ENCODE data around the gene NDST1. TPM values are rescaled to one million over a fixed set of nuclear protein-coding genes. Genes with fewer than 3 reads are reported as not detected.

The NDST1 gene
- total RNA-seq, 4 donors from 2014 or later: 10.9 to 86.0 (median 42.5) TPM

GRCh38 chr5:150588596-150588890 lies 80.6 kb downstream of the NDST1 start:
- DNase-seq: no peak
- Histone ChIP-seq H3K36me3 (no peaks in the 10 kb centered on the region), H3K27ac (no peak overlapping the region), H3K4me1 (peaks cover 0 to 12% of the 10 kb centered on the region in 2 donors), H3K4me3 (no peak overlapping the region), H3K27me3 (no peaks in the 10 kb centered on the region), H3K9me3 (no peaks in the 10 kb centered on the region)
- no peak for TF ChIP-seq POLR2A (IDR thresholded peaks at IDR 0.05)
- TF ChIP-seq, protein P1, sequence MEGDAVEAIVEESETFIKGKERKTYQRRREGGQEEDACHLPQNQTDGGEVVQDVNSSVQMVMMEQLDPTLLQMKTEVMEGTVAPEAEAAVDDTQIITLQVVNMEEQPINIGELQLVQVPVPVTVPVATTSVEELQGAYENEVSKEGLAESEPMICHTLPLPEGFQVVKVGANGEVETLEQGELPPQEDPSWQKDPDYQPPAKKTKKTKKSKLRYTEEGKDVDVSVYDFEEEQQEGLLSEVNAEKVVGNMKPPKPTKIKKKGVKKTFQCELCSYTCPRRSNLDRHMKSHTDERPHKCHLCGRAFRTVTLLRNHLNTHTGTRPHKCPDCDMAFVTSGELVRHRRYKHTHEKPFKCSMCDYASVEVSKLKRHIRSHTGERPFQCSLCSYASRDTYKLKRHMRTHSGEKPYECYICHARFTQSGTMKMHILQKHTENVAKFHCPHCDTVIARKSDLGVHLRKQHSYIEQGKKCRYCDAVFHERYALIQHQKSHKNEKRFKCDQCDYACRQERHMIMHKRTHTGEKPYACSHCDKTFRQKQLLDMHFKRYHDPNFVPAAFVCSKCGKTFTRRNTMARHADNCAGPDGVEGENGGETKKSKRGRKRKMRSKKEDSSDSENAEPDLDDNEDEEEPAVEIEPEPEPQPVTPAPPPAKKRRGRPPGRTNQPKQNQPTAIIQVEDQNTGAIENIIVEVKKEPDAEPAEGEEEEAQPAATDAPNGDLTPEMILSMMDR (IDR thresholded peaks at IDR 0.05): no peak
- intact Hi-C loops (cut with DNase I; ENCODE audit: low total_unique reads): no loop called here

DNA sequence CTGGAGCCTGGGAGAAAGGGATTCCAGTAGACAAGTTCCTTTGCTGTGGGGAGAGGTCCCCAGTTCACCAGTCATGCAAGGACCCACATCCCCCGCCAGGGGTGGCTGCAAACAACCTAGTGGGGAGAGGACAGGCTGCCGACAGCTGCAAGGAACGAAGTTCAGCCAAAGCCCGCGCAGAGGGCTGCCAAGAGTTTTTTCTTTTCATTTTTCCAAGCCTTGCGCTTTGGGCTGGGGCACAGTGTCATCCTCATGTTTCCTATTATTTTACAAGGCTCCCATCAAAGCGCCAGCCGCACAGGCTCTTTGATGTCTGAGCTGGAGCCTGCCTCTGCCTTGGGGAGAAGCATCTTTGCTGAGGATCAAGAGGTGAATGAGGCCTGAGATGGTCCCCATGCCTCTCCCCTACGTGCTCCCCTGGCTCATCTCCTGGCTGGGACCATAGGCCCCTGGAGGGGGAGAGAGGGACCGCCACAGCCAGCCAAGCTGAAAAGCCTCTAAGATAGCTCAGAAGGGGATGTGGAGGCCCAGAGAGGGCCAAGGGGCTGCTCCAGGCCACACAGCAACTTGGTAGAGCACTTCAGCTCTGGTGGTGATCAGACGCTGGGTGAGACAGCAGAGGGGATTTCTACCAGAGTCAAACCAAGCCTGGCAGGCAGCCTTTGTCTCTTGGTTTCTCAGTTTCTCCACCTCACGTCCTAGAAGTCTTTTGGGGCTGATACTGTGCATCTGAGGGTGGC lies 82.1 kb downstream of the NDST1 start:
- Histone ChIP-seq H3K4me3 (no peak overlapping the region), H3K9me3 (no peaks in the 10 kb centered on the region), H3K27me3 (no peaks in the 10 kb centered on the region), H3K36me3 (no peaks in the 10 kb centered on the region), H3K27ac (peak overlapping the region; percentile 68 to 70), H3K4me1 (peaks cover 0 to 12% of the 10 kb centered on the region in 2 donors)
- intact Hi-C loops (cut with DNase I; ENCODE audit: low total_unique reads): loop anchor here (5.0 kb wide), 1 partner anchor 67 kb away; no protein-coding TSS in a partner anchor
- TF ChIP-seq, protein P1 (IDR thresholded peaks at IDR 0.05): peak; percentile 86 to 94 (median 90)
- no peak for TF ChIP-seq POLR2A (IDR thresholded peaks at IDR 0.05)
- DNase-seq: peak; percentile 85 to 87

GRCh38 chr5:150590979-150591695 lies 83.2 kb downstream of the NDST1 start:
- intact Hi-C loops (cut with DNase I; ENCODE audit: low total_unique reads): loop anchor here (5.0 kb wide), 1 partner anchor 66 kb away; no protein-coding TSS in a partner anchor
- Histone ChIP-seq H3K27ac (peak overlapping the region; percentile 68 to 70), H3K9me3 (no peaks in the 10 kb centered on the region), H3K27me3 (no peaks in the 10 kb centered on the region), H3K4me3 (no peak overlapping the region), H3K4me1 (peaks cover 0 to 12% of the 10 kb centered on the region in 2 donors), H3K36me3 (no peaks in the 10 kb centered on the region)
- TF ChIP-seq, protein P1 (IDR thresholded peaks at IDR 0.05): no peak
- no peak for TF ChIP-seq POLR2A (IDR thresholded peaks at IDR 0.05)
- peak; percentile 49 to 74 for DNase-seq

- intact Hi-C loops (cut with DNase I; ENCODE audit: low total_unique reads): loop anchor here (5.0 kb wide), 1 partner anchor 64 kb away; no protein-coding TSS in a partner anchor
- no peak for TF ChIP-seq POLR2A (IDR thresholded peaks at IDR 0.05)
- TF ChIP-seq, protein P1 (IDR thresholded peaks at IDR 0.05): no peak
- Histone ChIP-seq H3K27me3 (no peaks in the 10 kb centered on the region), H3K36me3 (no peaks in the 10 kb centered on the region), H3K27ac (peak overlapping the region in 1 of 2 donors; percentile 9), H3K4me3 (no peak overlapping the region), H3K4me1 (peaks cover 0 to 12% of the 10 kb centered on the region in 2 donors), H3K9me3 (no peaks in the 10 kb centered on the region)
- no peak for DNase-seq
Observed at GRCh38 chr5:150593593-150593992, 85.7 kb downstream of the NDST1 start.

GRCh38 chr5:150593996-150594395 lies 86.1 kb downstream of the NDST1 start:
- DNase-seq: no peak
- Histone ChIP-seq H3K27ac (peak overlapping the region in 1 of 2 donors; percentile 9), H3K4me1 (peaks cover 0 to 12% of the 10 kb centered on the region in 2 donors), H3K36me3 (no peaks in the 10 kb centered on the region), H3K27me3 (no peaks in the 10 kb centered on the region), H3K9me3 (no peaks in the 10 kb centered on the region), H3K4me3 (no peak overlapping the region)
- no peak for TF ChIP-seq POLR2A (IDR thresholded peaks at IDR 0.05)
- TF ChIP-seq, protein P1 (IDR thresholded peaks at IDR 0.05): no peak
- intact Hi-C loops (cut with DNase I; ENCODE audit: low total_unique reads): loop anchor here (5.0 kb wide), 1 partner anchor 63 kb away; no protein-coding TSS in a partner anchor
